Measurements from ENCODE around the gene SEMA3C. TPM values are rescaled to one million over a fixed set of nuclear protein-coding genes. Genes with fewer than 3 reads are reported as not detected.

SEMA3C gene
- total RNA-seq, 1 donor from 2014 or later: not detected

DNA sequence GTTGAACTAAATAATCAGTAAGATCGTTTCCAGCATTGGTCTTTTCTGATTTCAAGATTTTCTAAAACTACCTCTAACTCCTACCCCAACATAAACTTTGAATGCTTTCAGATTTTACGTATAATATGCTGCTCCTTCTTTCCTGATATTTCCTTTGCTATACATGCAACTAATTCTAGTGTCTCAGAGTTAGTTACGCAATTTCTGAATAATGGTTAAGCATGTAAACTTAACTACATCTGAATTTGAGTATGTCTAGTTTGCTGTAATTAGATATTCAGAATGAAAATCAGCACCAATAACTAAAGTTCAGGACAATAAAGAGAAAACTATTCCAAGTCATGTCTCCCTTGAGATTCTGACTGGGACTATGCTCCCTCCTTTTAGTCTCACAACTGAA is 71.0 kb downstream of the SEMA3C start:
- intact Hi-C loops (cut with micrococcal nuclease): no loop called here
- Mint-ChIP-seq H3K4me1 (ENCODE audit: low read depth) (no peaks in the 10 kb centered on the region), H3K27me3 (ENCODE audit: insufficient read depth) (no peaks in the 10 kb centered on the region), H3K27ac (no peak overlapping the region), H3K4me3 (no peak overlapping the region), H3K9me3 (no peaks in the 10 kb centered on the region), H3K36me3 (ENCODE audit: low read depth) (no peaks in the 10 kb centered on the region)
- DNase-seq (ENCODE audit: low spot score): no peak

- Mint-ChIP-seq H3K36me3 (ENCODE audit: low read depth) (no peaks in the 10 kb centered on the region), H3K27ac (no peak overlapping the region), H3K27me3 (ENCODE audit: insufficient read depth) (no peaks in the 10 kb centered on the region), H3K4me1 (ENCODE audit: low read depth) (no peaks in the 10 kb centered on the region), H3K4me3 (no peak overlapping the region), H3K9me3 (no peaks in the 10 kb centered on the region)
- DNase-seq (ENCODE audit: low spot score): no peak
- intact Hi-C loops (cut with micrococcal nuclease): no loop called here
Measured at GRCh38 chr7:80847027-80847426, 71.8 kb downstream of the SEMA3C start.

- Mint-ChIP-seq H3K9me3 (no peaks in the 10 kb centered on the region), H3K27me3 (ENCODE audit: insufficient read depth) (no peaks in the 10 kb centered on the region), H3K4me3 (no peak overlapping the region), H3K4me1 (ENCODE audit: low read depth) (no peaks in the 10 kb centered on the region), H3K27ac (no peak overlapping the region), H3K36me3 (ENCODE audit: low read depth) (no peaks in the 10 kb centered on the region)
- no peak for DNase-seq (ENCODE audit: low spot score)
- intact Hi-C loops (cut with micrococcal nuclease): no loop called here
Measured at GRCh38 chr7:80844916-80845315, 73.9 kb downstream of the SEMA3C start.

DNA sequence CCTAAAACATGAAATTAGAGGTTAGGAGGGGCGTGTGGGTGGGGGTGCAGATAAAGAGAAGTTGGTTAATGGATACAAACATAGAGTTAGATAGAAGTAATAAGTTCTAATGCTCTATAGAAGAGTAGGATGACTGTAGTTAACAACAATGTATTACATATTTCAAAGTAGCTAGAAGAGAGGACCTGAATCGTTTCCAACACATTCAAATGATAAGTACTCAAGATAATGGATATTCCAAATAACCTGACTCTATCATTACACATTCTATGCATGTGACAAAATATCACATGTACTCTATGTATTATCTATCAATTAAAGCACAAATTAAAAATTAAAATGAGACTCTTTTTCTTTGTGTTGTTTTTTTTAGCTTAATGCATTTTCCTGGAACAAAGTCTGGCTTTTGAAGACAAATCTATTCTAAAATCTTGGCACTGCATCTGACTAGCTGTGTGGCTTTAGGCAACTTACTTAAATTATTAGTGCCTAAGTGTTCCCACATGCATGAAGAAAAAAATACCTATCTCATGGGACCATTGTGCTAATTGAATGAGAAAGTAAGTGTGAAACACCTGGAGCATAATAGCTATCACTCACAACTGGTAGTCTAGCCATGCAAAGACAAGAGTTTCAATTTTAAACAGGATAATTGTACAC is 75.7 kb downstream of the SEMA3C start:
- H3K4me1 Mint-ChIP-seq (ENCODE audit: low read depth): no peaks in the 10 kb centered on the region
- H3K4me3 Mint-ChIP-seq: no peak overlapping the region
- H3K27ac Mint-ChIP-seq: no peak overlapping the region
- H3K36me3 Mint-ChIP-seq (ENCODE audit: low read depth): no peaks in the 10 kb centered on the region
- intact Hi-C loops (cut with micrococcal nuclease): no loop called here
- no peaks in the 10 kb centered on the region for H3K9me3 Mint-ChIP-seq
- DNase-seq (ENCODE audit: low spot score): no peak
- H3K27me3 Mint-ChIP-seq (ENCODE audit: insufficient read depth): no peaks in the 10 kb centered on the region

- no peak for DNase-seq (ENCODE audit: low spot score)
- no peaks in the 10 kb centered on the region for H3K4me1 Mint-ChIP-seq (ENCODE audit: low read depth)
- H3K36me3 Mint-ChIP-seq (ENCODE audit: low read depth): no peaks in the 10 kb centered on the region
- intact Hi-C loops (cut with micrococcal nuclease): no loop called here
- no peak overlapping the region for H3K4me3 Mint-ChIP-seq
- no peak overlapping the region for H3K27ac Mint-ChIP-seq
- no peaks in the 10 kb centered on the region for H3K27me3 Mint-ChIP-seq (ENCODE audit: insufficient read depth)
- H3K9me3 Mint-ChIP-seq: no peaks in the 10 kb centered on the region
Measured at GRCh38 chr7:80842022-80842790, 76.6 kb downstream of the SEMA3C start.

DNA sequence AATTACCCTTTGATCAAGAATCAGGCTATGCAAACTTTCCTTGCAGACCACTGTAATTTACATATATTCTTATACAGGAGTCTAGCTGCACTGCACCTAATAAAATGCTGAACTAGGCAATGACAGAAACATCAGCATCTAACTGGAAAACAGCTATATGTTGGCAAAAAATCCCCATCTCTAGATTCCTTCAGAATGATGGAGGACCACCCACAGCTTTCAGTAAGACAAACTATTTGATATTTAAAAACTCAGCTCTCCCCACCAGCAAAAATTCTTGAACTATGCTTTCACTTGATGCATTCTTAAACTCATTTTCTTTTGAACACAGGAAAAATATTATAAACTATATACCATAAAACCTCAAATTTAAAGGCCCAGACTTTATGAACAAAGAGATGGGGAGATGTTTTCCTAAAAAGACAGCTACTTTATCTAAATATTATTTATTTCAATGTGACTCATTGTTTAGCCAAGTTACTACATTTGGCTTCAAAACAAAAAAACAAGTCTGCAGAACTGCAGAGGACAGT is 77.4 kb downstream of the SEMA3C start:
- Mint-ChIP-seq H3K4me3 (no peak overlapping the region), H3K9me3 (no peaks in the 10 kb centered on the region), H3K36me3 (ENCODE audit: low read depth) (no peaks in the 10 kb centered on the region), H3K4me1 (ENCODE audit: low read depth) (no peaks in the 10 kb centered on the region), H3K27ac (no peak overlapping the region), H3K27me3 (ENCODE audit: insufficient read depth) (no peaks in the 10 kb centered on the region)
- intact Hi-C loops (cut with micrococcal nuclease): no loop called here
- no peak for DNase-seq (ENCODE audit: low spot score)

DNA sequence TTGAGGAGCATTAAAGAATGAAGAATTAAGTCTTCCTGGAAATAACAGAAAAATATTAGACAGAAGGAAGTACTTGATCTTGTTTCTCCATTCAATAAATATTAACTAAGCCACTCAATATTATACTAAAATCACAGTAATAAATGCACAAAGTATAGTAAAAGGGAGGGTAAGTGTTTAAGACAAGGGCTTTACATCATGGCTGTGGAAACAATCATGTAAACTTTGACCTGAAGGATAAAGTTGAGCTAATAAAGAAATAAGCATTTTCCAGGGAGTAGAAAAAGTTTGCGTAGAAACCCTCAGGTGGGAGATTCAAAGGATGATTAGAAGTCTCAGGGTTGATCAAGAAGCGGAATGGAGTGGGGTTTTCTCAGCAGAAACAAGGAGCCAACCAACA is 78.2 kb downstream of the SEMA3C start:
- H3K4me1 Mint-ChIP-seq (ENCODE audit: low read depth): no peaks in the 10 kb centered on the region
- H3K9me3 Mint-ChIP-seq: no peaks in the 10 kb centered on the region
- no peak overlapping the region for H3K27ac Mint-ChIP-seq
- H3K27me3 Mint-ChIP-seq (ENCODE audit: insufficient read depth): no peaks in the 10 kb centered on the region
- H3K36me3 Mint-ChIP-seq (ENCODE audit: low read depth): no peaks in the 10 kb centered on the region
- no peak for DNase-seq (ENCODE audit: low spot score)
- no peak overlapping the region for H3K4me3 Mint-ChIP-seq
- intact Hi-C loops (cut with micrococcal nuclease): no loop called here

DNA sequence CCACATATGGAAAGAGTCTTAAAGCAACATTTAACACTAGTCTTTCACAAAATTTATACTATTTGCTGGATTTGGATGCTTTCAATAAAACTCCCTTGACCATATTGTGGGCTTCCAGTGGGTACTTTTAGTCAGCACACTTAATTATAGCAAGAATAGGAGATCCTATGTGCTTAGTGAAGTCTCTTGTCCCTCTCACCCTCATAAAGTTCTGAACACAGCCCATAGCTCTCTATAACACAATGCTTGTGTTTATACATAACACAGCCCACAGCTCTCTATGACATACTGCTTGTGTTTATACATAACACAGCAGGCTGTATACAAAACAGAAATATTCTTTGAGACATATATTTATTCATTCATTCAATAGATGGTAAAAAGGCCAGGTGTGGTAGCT is 79.0 kb downstream of the SEMA3C start:
- H3K9me3 Mint-ChIP-seq: no peaks in the 10 kb centered on the region

DNA sequence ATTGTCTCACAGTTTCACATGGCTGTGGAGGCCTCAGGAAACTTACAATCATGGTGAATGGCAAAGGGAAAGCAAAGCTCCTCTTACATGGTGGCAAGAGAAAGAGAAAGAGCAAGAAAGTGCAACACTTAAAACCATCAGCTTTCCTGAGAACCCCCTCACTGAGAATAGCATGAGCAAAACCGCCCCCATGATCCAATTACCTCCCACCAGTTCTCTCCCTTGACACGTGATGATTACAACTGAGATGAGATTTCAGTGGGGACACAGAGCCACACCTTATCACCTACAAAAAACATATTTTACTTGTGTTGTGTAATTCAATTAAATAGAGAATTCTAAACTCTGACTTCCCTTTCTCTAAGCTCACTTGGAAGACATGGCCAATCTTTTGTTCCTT is 80.2 kb downstream of the SEMA3C start:
- no peaks in the 10 kb centered on the region for H3K27me3 Mint-ChIP-seq (ENCODE audit: insufficient read depth)
- no peaks in the 10 kb centered on the region for H3K4me1 Mint-ChIP-seq (ENCODE audit: low read depth)
- H3K27ac Mint-ChIP-seq: no peak overlapping the region
- no peak overlapping the region for H3K4me3 Mint-ChIP-seq
- no peaks in the 10 kb centered on the region for H3K9me3 Mint-ChIP-seq
- intact Hi-C loops (cut with micrococcal nuclease): no loop called here
- no peaks in the 10 kb centered on the region for H3K36me3 Mint-ChIP-seq (ENCODE audit: low read depth)
- DNase-seq (ENCODE audit: low spot score): no peak

More for the DNA sequence above, 79.0 kb downstream of the SEMA3C start:
- Mint-ChIP-seq H3K4me1 (ENCODE audit: low read depth) (no peaks in the 10 kb centered on the region), H3K27ac (no peak overlapping the region), H3K27me3 (ENCODE audit: insufficient read depth) (no peaks in the 10 kb centered on the region), H3K36me3 (ENCODE audit: low read depth) (no peaks in the 10 kb centered on the region), H3K4me3 (no peak overlapping the region)
- no peak for DNase-seq (ENCODE audit: low spot score)
- intact Hi-C loops (cut with micrococcal nuclease): no loop called here

DNA sequence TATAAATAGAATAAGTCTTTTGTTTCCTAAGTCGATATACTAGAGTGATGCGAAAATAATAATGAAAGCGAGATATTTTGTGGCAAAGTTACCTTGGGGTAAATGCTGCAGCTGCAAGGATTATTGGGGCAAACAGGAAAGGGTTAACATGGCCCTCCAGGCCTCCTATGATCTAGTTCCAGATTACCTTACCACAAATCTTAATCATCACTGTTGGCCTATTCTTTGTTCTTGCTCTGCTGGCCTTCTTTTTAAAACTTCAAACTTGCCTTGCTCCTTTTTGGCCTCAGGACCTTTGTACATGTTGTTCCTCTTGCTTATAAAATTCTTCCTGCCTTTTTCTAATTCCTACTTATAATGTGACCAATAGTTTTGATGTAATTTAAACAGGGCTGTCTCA is 81.5 kb downstream of the SEMA3C start:
- H3K4me3 Mint-ChIP-seq: no peak overlapping the region
- H3K27me3 Mint-ChIP-seq (ENCODE audit: insufficient read depth): no peaks in the 10 kb centered on the region
- no peak for DNase-seq (ENCODE audit: low spot score)
- H3K36me3 Mint-ChIP-seq (ENCODE audit: low read depth): no peaks in the 10 kb centered on the region
- H3K27ac Mint-ChIP-seq: no peak overlapping the region
- H3K4me1 Mint-ChIP-seq (ENCODE audit: low read depth): no peaks in the 10 kb centered on the region
- H3K9me3 Mint-ChIP-seq: no peaks in the 10 kb centered on the region
- intact Hi-C loops (cut with micrococcal nuclease): no loop called here

GRCh38 chr7:80835251-80835650 is 83.6 kb downstream of the SEMA3C start:
- intact Hi-C loops (cut with micrococcal nuclease): no loop called here
- DNase-seq (ENCODE audit: low spot score): no peak
- no peak overlapping the region for H3K27ac Mint-ChIP-seq
- H3K9me3 Mint-ChIP-seq: no peaks in the 10 kb centered on the region
- no peaks in the 10 kb centered on the region for H3K27me3 Mint-ChIP-seq (ENCODE audit: insufficient read depth)
- H3K4me1 Mint-ChIP-seq (ENCODE audit: low read depth): no peaks in the 10 kb centered on the region
- no peaks in the 10 kb centered on the region for H3K36me3 Mint-ChIP-seq (ENCODE audit: low read depth)
- no peak overlapping the region for H3K4me3 Mint-ChIP-seq

DNA sequence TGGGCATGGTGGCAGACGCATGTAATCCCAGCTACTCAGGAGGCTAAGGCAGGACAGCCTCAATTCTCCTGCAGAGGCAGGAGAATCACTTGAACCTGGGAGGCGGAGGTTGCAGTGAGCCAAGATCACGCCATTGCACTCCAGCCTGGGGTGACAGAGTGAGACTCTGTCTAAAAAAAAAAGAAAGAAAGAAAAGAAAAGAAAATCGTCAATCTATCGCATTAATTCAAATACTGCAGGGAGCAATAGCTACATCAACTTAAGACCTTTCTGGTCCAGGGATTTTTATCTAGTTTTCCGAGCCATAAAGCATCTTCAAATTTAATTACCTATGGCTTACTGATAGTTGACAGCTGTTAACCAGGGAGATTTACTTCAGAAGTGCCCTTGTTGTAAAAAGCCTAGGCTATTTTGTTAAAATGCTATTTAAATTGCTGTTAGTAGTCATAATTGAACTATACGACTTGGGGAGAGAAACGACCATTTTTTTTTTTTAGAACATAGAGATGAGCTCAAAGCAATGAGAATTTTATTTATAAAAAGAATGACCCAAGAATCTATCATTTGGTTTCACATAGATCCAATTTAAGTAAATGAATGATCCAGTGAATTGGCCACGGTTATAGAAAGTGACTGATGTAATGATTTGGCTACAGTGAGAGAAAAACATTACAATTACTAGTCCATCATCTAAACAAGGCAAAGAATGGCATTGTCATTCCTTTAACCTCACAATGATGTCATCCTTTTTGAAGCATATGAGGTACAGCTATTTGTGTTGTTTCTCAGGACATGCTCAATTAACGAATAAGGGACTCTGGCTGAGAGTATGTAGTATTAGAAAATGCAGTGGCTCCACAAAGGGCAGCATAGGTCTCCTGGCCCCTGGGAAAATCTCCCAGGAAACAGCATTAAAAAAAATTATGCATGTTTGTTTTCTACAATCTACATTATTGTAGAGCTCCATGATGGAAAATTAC is 85.3 kb downstream of the SEMA3C start:
- Mint-ChIP-seq H3K4me3 (no peak overlapping the region), H3K27me3 (ENCODE audit: insufficient read depth) (no peaks in the 10 kb centered on the region), H3K9me3 (no peaks in the 10 kb centered on the region), H3K4me1 (ENCODE audit: low read depth) (no peaks in the 10 kb centered on the region), H3K27ac (no peak overlapping the region), H3K36me3 (ENCODE audit: low read depth) (no peaks in the 10 kb centered on the region)
- DNase-seq (ENCODE audit: low spot score): no peak
- intact Hi-C loops (cut with micrococcal nuclease): no loop called here

GRCh38 chr7:80832006-80832405 is 86.8 kb downstream of the SEMA3C start:
- H3K9me3 Mint-ChIP-seq: no peaks in the 10 kb centered on the region
- no peak overlapping the region for H3K4me3 Mint-ChIP-seq
- no peaks in the 10 kb centered on the region for H3K27me3 Mint-ChIP-seq (ENCODE audit: insufficient read depth)
- no peak for DNase-seq (ENCODE audit: low spot score)
- intact Hi-C loops (cut with micrococcal nuclease): no loop called here
- H3K27ac Mint-ChIP-seq: no peak overlapping the region
- no peaks in the 10 kb centered on the region for H3K36me3 Mint-ChIP-seq (ENCODE audit: low read depth)
- H3K4me1 Mint-ChIP-seq (ENCODE audit: low read depth): no peaks in the 10 kb centered on the region

All from activated T-helper 1 cell treated with anti-CD3 and anti-CD28 coated beads, Interleukin-12 subunit alpha, Interleukin-12 subunit beta, Interleukin-2, Interleukin-4 antibody, amounts not matched to agents 30 ng/mL and 10 ng/mL and 1 ng/mL, durations not matched to agents 14 hours and 24 hours and 36 hours (primary cell).